Kidney epithelial cell (primary cell): ENCODE measurements around the gene COPS9. TPM values are rescaled to one million over a fixed set of nuclear protein-coding genes. Genes with fewer than 3 reads are reported as not detected.

ENCODE experiments used
- DNase-seq: peaks from one replicate; pipeline ENCODE4 v3.0.0-alpha.2; 2010; ENCODE audit warnings: low read depth
- H3K27me3 ChIP-seq: 2 replicates; pipeline ENCODE4 v1.6.0; 2011; ENCODE audit warnings: low read length; ENCODE audit not compliant: control insufficient read depth, insufficient read depth
- H3K36me3 ChIP-seq: 2 replicates; pipeline ENCODE4 v1.5.1; 2011; ENCODE audit warnings: low read length; ENCODE audit not compliant: control insufficient read depth, insufficient read depth
- H3K4me3 ChIP-seq: 2 replicates; pipeline ENCODE4 v1.5.1; 2011; ENCODE audit warnings: low read depth, mild to moderate bottlenecking, control low read depth, low read length
- total RNA-seq: library from RNA; depleted of rRNA; stranded (reverse); fragments of >200 nt; gene quantifications from 2 replicates; pipeline ENCODE4 v1.2.3, GENCODE V29; 2015
- TF ChIP-seq, protein P1 (sequence below): IDR thresholded peaks from 2 replicates; pipeline ENCODE4 v1.5.1; 2011; ENCODE audit warnings: mild to moderate bottlenecking, moderate library complexity, low read length, control low read depth, inconsistent platforms; ENCODE audit not compliant: insufficient read depth, poor library complexity, severe bottlenecking

The COPS9 gene
- total RNA-seq, 1 donor from 2014 or later = 186 TPM

DNA sequence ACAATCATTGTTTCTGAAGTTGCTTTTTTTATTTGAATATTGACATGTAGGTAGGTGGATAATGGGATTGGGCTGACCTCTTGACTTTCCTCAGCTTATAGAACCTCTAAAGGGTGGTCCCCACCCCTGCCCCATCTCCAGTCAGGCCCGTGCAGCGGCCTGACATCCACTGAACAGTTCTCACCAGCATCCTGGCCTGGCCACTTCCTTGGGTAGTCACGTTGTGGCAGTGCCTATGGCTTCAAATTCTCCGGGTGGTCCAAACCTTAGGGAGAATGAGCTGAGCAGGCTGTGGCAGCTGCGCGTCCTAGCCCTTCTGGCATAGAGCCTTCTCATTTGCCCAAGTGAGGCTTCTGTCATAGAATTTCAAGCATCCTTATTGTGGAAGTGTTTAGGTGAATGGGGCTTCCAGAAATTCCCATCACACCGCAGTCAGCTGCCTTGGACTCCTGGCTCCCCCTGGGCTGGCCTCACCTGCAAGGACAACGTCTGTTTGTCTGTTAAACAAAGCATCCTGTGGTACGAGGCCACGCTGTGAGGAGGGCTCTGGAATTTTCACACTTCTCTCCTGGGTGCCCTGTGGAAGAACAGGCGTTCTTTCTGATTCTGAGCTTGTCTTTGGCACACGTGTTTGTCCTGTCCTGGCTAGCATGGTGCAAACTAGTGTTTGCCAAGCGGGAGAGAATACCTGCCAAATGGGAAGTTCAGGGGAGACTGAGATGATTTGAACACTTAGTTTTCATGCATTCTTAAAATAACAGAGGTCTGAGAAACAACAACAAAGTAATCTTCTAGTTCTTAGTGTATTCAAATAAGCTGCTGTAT, 36.2 kb upstream of the COPS9 start:
- TF ChIP-seq, protein P1, sequence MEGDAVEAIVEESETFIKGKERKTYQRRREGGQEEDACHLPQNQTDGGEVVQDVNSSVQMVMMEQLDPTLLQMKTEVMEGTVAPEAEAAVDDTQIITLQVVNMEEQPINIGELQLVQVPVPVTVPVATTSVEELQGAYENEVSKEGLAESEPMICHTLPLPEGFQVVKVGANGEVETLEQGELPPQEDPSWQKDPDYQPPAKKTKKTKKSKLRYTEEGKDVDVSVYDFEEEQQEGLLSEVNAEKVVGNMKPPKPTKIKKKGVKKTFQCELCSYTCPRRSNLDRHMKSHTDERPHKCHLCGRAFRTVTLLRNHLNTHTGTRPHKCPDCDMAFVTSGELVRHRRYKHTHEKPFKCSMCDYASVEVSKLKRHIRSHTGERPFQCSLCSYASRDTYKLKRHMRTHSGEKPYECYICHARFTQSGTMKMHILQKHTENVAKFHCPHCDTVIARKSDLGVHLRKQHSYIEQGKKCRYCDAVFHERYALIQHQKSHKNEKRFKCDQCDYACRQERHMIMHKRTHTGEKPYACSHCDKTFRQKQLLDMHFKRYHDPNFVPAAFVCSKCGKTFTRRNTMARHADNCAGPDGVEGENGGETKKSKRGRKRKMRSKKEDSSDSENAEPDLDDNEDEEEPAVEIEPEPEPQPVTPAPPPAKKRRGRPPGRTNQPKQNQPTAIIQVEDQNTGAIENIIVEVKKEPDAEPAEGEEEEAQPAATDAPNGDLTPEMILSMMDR = no peak

GRCh38 chr2:240170883-240171282, 34.8 kb upstream of the COPS9 start:
- Histone ChIP-seq H3K36me3 (no peaks in the 10 kb centered on the region), H3K27me3 (peaks cover 2% of the 10 kb centered on the region), H3K4me3 (no peak overlapping the region)
- TF ChIP-seq, protein P1 = no peak
- DNase-seq = no peak

More for the DNA sequence above, 36.2 kb upstream of the COPS9 start:
- DNase-seq = no peak
- no peaks in the 10 kb centered on the region for H3K36me3 ChIP-seq
- no peak overlapping the region for H3K4me3 ChIP-seq
- H3K27me3 ChIP-seq = peaks cover 2% of the 10 kb centered on the region

- Histone ChIP-seq H3K36me3 (no peaks in the 10 kb centered on the region), H3K27me3 (peaks cover 2% of the 10 kb centered on the region), H3K4me3 (no peak overlapping the region)
- TF ChIP-seq, protein P1 = no peak
- no peak for DNase-seq
Observed at GRCh38 chr2:240170354-240170735, 34.2 kb upstream of the COPS9 start.

- TF ChIP-seq, protein P1 = no peak
- DNase-seq = no peak
- no peaks in the 10 kb centered on the region for H3K36me3 ChIP-seq
- H3K27me3 ChIP-seq = peaks cover 2% of the 10 kb centered on the region
- H3K4me3 ChIP-seq = no peak overlapping the region
Observed at GRCh38 chr2:240169486-240170353, 33.6 kb upstream of the COPS9 start.

- H3K4me3 ChIP-seq = no peak overlapping the region
- TF ChIP-seq, protein P1 = no peak
- H3K27me3 ChIP-seq = no peaks in the 10 kb centered on the region
- H3K36me3 ChIP-seq = no peaks in the 10 kb centered on the region
- no peak for DNase-seq
Observed at GRCh38 chr2:240168546-240169361, 32.6 kb upstream of the COPS9 start.
